PFSK-1 (cell line): ENCODE data around the gene B4GALT6.

Experiments
- FOXP2 ChIP-seq: optimal IDR thresholded peaks from 2 replicates; pipeline ENCODE3; 2011; ENCODE audit warnings: borderline replicate concordance, control low read depth, inconsistent platforms; ENCODE audit not compliant: insufficient read depth; ENCODE audit errors: extremely low read length, extremely low read depth
- POLR2AphosphoS5 ChIP-seq: IDR thresholded peaks from 2 replicates; pipeline ENCODE4 v1.6.1; 2012; ENCODE audit warnings: low read depth, mild to moderate bottlenecking, control low read depth, low read length, moderate library complexity
- REST ChIP-seq, 2 experiments: IDR thresholded peaks; 2 replicates each; pipeline versions ENCODE4 v1.6.1 to v1.8.0; 2011 to 2012; ENCODE audit warnings: low read depth in 2 of 2, low read length in 2 of 2, control low read depth in 1 of 2, inconsistent platforms in 1 of 2, mild to moderate bottlenecking in 1 of 2, moderate library complexity in 1 of 2; ENCODE audit not compliant: insufficient read depth in 1 of 2
- SIN3A ChIP-seq: IDR thresholded peaks from 2 replicates; pipeline ENCODE4 v1.6.1; 2012; ENCODE audit warnings: mild to moderate bottlenecking, low read length, moderate library complexity, borderline replicate concordance; ENCODE audit not compliant: insufficient read depth
- TAF1 ChIP-seq: IDR thresholded peaks from 2 replicates; pipeline ENCODE4 v1.6.1; 2012; ENCODE audit warnings: low read length, control low read depth, borderline replicate concordance; ENCODE audit not compliant: insufficient read depth

Gene B4GALT6

GRCh38 chr18:31675404-31675803, 9.0 kb downstream of the B4GALT6 start:
- no peak for TF ChIP-seq TAF1

GRCh38 chr18:31672628-31673135, 11.7 kb downstream of the B4GALT6 start:
- TF ChIP-seq TAF1, result no peak
- TF ChIP-seq FOXP2, result no peak
- TF ChIP-seq SIN3A, result no peak
- TF ChIP-seq POLR2AphosphoS5, result no peak
- TF ChIP-seq REST (IDR thresholded peaks at IDR 0.05; ENCODE audit: insufficient read depth in 1 of 2, low read depth in 2 of 2, low read length in 2 of 2), result no peak

- TF ChIP-seq REST (IDR thresholded peaks at IDR 0.05; ENCODE audit: insufficient read depth in 1 of 2, low read depth in 2 of 2, low read length in 2 of 2) (no peak), POLR2AphosphoS5 (no peak), TAF1 (no peak), FOXP2 (no peak), SIN3A (no peak)
Measured at GRCh38 chr18:31671951-31672350, 12.4 kb downstream of the B4GALT6 start.

GRCh38 chr18:31669541-31669940, 14.8 kb downstream of the B4GALT6 start:
- TF ChIP-seq POLR2AphosphoS5 (no peak), SIN3A (no peak), REST (IDR thresholded peaks at IDR 0.05; ENCODE audit: insufficient read depth in 1 of 2, low read depth in 2 of 2, low read length in 2 of 2) (no peak), TAF1 (no peak), FOXP2 (no peak)

- TF ChIP-seq REST (IDR thresholded peaks at IDR 0.05; ENCODE audit: insufficient read depth in 1 of 2, low read depth in 2 of 2, low read length in 2 of 2) (no peak), TAF1 (no peak), POLR2AphosphoS5 (no peak), FOXP2 (no peak), SIN3A (no peak)
Measured at GRCh38 chr18:31667185-31667584, 17.2 kb downstream of the B4GALT6 start.
